ENCODE measurements around the gene USP11. TPM values are rescaled to one million over a fixed set of nuclear protein-coding genes. Genes with fewer than 3 reads are reported as not detected.

USP11 gene
- total RNA-seq, 1 experiment from 2014 or later, result 153 TPM

GRCh38 chrX:47198687-47199080 is 34.1 kb upstream of the USP11 start:
- peaks cover 42 to 48% of the 10 kb centered on the region in 2 experiments for H3K4me1 Mint-ChIP-seq
- DNase-seq, result no peak
- H4K5ac ChIP-seq (ENCODE audit: insufficient read length, low read depth, low read length), result no peak overlapping the region
- H2BK12ac ChIP-seq (ENCODE audit: insufficient read length, low read depth, low read length), result no peak overlapping the region
- no peak overlapping the region for H2AK5ac ChIP-seq (ENCODE audit: insufficient read length, low read length)
- H3K79me1 ChIP-seq (ENCODE audit: insufficient read depth, low read depth, low read length, poor library complexity, severe bottlenecking), result peaks cover 15% of the 10 kb centered on the region
- H2BK15ac ChIP-seq (ENCODE audit: low read depth, low read length), result no peak overlapping the region
- no peak overlapping the region for H2BK5ac ChIP-seq (ENCODE audit: insufficient read length, low read length)
- H3K9me3 Mint-ChIP-seq, result peaks cover 0 to 2% of the 10 kb centered on the region in 2 experiments; a peak in 3 of 5 replicates
- H4K20me1 ChIP-seq (ENCODE audit: control insufficient read depth, insufficient read depth, insufficient read length), result no peaks in the 10 kb centered on the region
- no peak overlapping the region for H3K4me2 ChIP-seq (ENCODE audit: insufficient read depth, insufficient read length, low read length)
- H3K23me2 ChIP-seq (ENCODE audit: insufficient read length, low read depth, low read length, poor library complexity, severe bottlenecking), result peaks cover 10% of the 10 kb centered on the region
- no peak overlapping the region for H3K23ac ChIP-seq (ENCODE audit: insufficient read length, low read depth, low read length)
- peaks cover 89 to 94% (median 92%) of the 10 kb centered on the region in 3 experiments for H3K36me3 Mint-ChIP-seq (ENCODE audit: insufficient read depth in 1 of 3, low read depth in 3 of 3)
- no peak overlapping the region for H2BK120ac ChIP-seq (ENCODE audit: low read depth, low read length, poor library complexity, severe bottlenecking)
- TF ChIP-seq CTCF (conservative IDR thresholded peaks at IDR 0.05), result no peak
- H3K79me2 ChIP-seq (ENCODE audit: insufficient read depth, low read length), result peaks cover 38% of the 10 kb centered on the region; the same call in 1 of the 2 replicates
- H3K4me1 ChIP-seq (ENCODE audit: insufficient read depth, low read length), result peaks cover 15% of the 10 kb centered on the region; the same call in 1 of the 2 replicates
- H3T11ph ChIP-seq (ENCODE audit: low read length), result no peak overlapping the region
- H3K4ac ChIP-seq (ENCODE audit: low read depth, low read length), result no peak overlapping the region; the same call in 1 of the 2 replicates
- no peak overlapping the region for H3K9ac ChIP-seq (ENCODE audit: extremely low read depth, insufficient read length, low read length)
- H3K27me3 ChIP-seq (ENCODE audit: insufficient read depth, low read length), result no peaks in the 10 kb centered on the region
- H4K8ac ChIP-seq (replicated peaks; ENCODE audit: insufficient read length, low read depth, low read length), result no peak overlapping the region
- no CpG with 5 or more reads among the region's 15 CpGs for WGBS (ENCODE audit: extremely low coverage, insufficient read length, low lambda C conversion rate)
- no peaks in the 10 kb centered on the region for H3K9me3 ChIP-seq (ENCODE audit: control insufficient read depth, low read depth, low read length)
- peak overlapping the region; percentile 91 to 97 (median 94); a peak in 6 of 7 replicates for H3K27ac Mint-ChIP-seq
- no peak overlapping the region for H2BK20ac ChIP-seq (ENCODE audit: low read depth, low read length, poor library complexity, severe bottlenecking)
- no peak overlapping the region for H3K14ac ChIP-seq (ENCODE audit: insufficient read depth, low read length)
- no peak overlapping the region for H3K56ac ChIP-seq (ENCODE audit: insufficient read length, low read depth, low read length)
- H3K27ac ChIP-seq (ENCODE audit: insufficient read length, low read depth, low read length), result no peak overlapping the region
- H2AFZ ChIP-seq (ENCODE audit: low read length), result no peak overlapping the region
- no peaks in the 10 kb centered on the region for H3K27me3 Mint-ChIP-seq (ENCODE audit: low read depth)
- no peak overlapping the region for H3K18ac ChIP-seq (ENCODE audit: insufficient read length, low read depth, low read length)
- H4K91ac ChIP-seq (ENCODE audit: insufficient read length, low read depth, low read length), result peak overlapping the region; percentile 38
- peak overlapping the region in 1 of 2 experiments; percentile 97; a peak in 2 of 5 replicates for H3K4me3 Mint-ChIP-seq
